ENCODE data around the gene VILL. TPM values are rescaled to one million over a fixed set of nuclear protein-coding genes. Genes with fewer than 3 reads are reported as not detected.
"Not testable (repeated sequence)": the region's sequence is repeated elsewhere in the genome, so short reads cannot be mapped to it uniquely, and the experiment has no call there.

Gene VILL
- total RNA-seq, 2 experiments from 2014 or later = 11.4 to 11.7 TPM

GRCh38 chr3:38031022-38031994 lies 40.7 kb downstream of the VILL start:
- TF ChIP-seq, protein P1, sequence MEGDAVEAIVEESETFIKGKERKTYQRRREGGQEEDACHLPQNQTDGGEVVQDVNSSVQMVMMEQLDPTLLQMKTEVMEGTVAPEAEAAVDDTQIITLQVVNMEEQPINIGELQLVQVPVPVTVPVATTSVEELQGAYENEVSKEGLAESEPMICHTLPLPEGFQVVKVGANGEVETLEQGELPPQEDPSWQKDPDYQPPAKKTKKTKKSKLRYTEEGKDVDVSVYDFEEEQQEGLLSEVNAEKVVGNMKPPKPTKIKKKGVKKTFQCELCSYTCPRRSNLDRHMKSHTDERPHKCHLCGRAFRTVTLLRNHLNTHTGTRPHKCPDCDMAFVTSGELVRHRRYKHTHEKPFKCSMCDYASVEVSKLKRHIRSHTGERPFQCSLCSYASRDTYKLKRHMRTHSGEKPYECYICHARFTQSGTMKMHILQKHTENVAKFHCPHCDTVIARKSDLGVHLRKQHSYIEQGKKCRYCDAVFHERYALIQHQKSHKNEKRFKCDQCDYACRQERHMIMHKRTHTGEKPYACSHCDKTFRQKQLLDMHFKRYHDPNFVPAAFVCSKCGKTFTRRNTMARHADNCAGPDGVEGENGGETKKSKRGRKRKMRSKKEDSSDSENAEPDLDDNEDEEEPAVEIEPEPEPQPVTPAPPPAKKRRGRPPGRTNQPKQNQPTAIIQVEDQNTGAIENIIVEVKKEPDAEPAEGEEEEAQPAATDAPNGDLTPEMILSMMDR (IDR thresholded peaks at IDR 0.05) = no peak
- no peak overlapping the region for H3K27ac Mint-ChIP-seq
- peaks cover 14% of the 10 kb centered on the region for H3K4me1 Mint-ChIP-seq (ENCODE audit: low read depth)
- DNase-seq = peak; percentile 49
- no peak overlapping the region for H3K4me3 Mint-ChIP-seq
- ChIA-PET POLR2A (interaction anchor here (1.2 kb wide), 1 partner anchor 9 kb away, joined by 3 read pairs; no protein-coding TSS in a partner anchor), CTCF (interaction anchor here (0.7 to 1.0 kb wide), 4 partner anchors 8 to 34 kb away, joined by 3 to 5 read pairs (median 4); partner anchors contain the start of gene DLEC1)
- H3K27me3 Mint-ChIP-seq = peaks cover 20% of the 10 kb centered on the region
- peak; percentile 69 for ATAC-seq
- intact Hi-C loops (cut with micrococcal nuclease) = no loop called here
- no peaks in the 10 kb centered on the region for H3K36me3 Mint-ChIP-seq (ENCODE audit: low read depth)
- no peaks in the 10 kb centered on the region for H3K9me3 Mint-ChIP-seq

GRCh38 chr3:38032328-38032865 lies 41.8 kb downstream of the VILL start:
- H3K27me3 Mint-ChIP-seq = peaks cover 20% of the 10 kb centered on the region
- TF ChIP-seq, protein P1 (IDR thresholded peaks at IDR 0.05) = no peak
- no peaks in the 10 kb centered on the region for H3K36me3 Mint-ChIP-seq (ENCODE audit: low read depth)
- DNase-seq (no peak), ATAC-seq (no peak)
- no peaks in the 10 kb centered on the region for H3K9me3 Mint-ChIP-seq
- H3K27ac Mint-ChIP-seq = no peak overlapping the region
- ChIA-PET CTCF (interaction anchor here (0.7 to 1.0 kb wide), 2 partner anchors 28 to 35 kb away, joined by 3 to 5 read pairs; no protein-coding TSS in a partner anchor), POLR2A (interaction anchor here (1.2 kb wide), 1 partner anchor 10 kb away, joined by 3 read pairs; no protein-coding TSS in a partner anchor)
- peaks cover 14% of the 10 kb centered on the region for H3K4me1 Mint-ChIP-seq (ENCODE audit: low read depth)
- intact Hi-C loops (cut with micrococcal nuclease) = no loop called here
- no peak overlapping the region for H3K4me3 Mint-ChIP-seq

DNA sequence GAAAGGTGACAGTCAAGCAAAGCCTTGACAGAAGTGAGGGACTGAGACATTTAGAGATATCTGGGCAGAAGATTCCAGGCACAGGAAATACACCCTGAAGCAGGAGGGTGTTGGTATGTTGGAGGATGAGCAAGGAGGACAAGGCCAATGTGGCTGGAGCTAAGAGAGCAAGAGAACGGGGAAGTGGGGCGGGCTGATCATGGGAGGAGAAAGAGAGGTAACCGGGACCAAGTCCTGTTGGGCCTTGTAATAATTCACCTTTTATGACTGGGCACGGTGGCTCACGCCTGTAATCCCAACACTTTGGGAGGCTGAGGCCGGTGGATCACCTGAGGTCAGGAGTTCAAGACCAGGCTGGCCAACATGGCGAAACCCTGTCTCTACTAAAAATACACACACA lies 43.0 kb downstream of the VILL start:
- ATAC-seq; H3K27ac Mint-ChIP-seq; intact Hi-C loops (cut with micrococcal nuclease); H3K9me3 Mint-ChIP-seq; H3K4me3 Mint-ChIP-seq; CTCF ChIA-PET; H3K36me3 Mint-ChIP-seq (ENCODE audit: low read depth); DNase-seq: not testable (repeated sequence)
- peaks cover 16% of the 10 kb centered on the region for H3K27me3 Mint-ChIP-seq
- POLR2A ChIA-PET = interaction anchor here (0.6 kb wide), 1 partner anchor 1167 kb away, joined by 3 read pairs; no protein-coding TSS in a partner anchor
- H3K4me1 Mint-ChIP-seq (ENCODE audit: low read depth) = peaks cover 18% of the 10 kb centered on the region

GRCh38 chr3:38034335-38034734 lies 43.7 kb downstream of the VILL start:
- DNase-seq; H3K4me3 Mint-ChIP-seq; H3K9me3 Mint-ChIP-seq; ATAC-seq; intact Hi-C loops (cut with micrococcal nuclease); H3K27ac Mint-ChIP-seq; H3K36me3 Mint-ChIP-seq (ENCODE audit: low read depth); POLR2A ChIA-PET: not testable (repeated sequence)
- Mint-ChIP-seq H3K27me3 (peaks cover 16% of the 10 kb centered on the region), H3K4me1 (ENCODE audit: low read depth) (peaks cover 25% of the 10 kb centered on the region)
- CTCF ChIA-PET = interaction anchor here (1.8 kb wide), 1 partner anchor 38 kb away, joined by 4 read pairs; no protein-coding TSS in a partner anchor

DNA sequence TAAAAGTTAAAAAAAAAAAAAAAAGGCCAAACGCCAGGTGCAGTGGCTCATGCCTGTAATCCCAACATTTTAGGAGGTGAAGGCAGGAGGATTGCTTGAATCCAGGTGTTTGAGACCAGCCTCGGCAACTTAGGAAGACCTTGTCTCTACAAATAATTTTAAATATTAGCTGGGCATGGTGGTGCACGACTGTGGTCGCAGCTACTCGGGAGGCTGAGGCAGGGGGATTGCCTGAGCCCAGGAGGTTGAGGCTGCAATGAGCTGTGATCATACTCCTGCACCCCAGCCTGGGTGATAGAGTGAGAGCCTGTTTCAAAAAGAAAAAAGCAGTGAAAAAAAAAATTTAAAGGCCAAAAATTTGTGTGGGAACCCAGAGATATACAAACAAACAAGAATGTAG lies 45.7 kb downstream of the VILL start:
- CTCF ChIA-PET = no interaction called here
- H3K27ac Mint-ChIP-seq = no peak overlapping the region
- intact Hi-C loops (cut with micrococcal nuclease) = no loop called here

More for the DNA sequence above, 45.7 kb downstream of the VILL start:
- DNase-seq (no peak), ATAC-seq (no peak)
- TF ChIP-seq, protein P1 (IDR thresholded peaks at IDR 0.05) = no peak
- Mint-ChIP-seq H3K4me3 (no peak overlapping the region), H3K4me1 (ENCODE audit: low read depth) (peaks cover 31% of the 10 kb centered on the region), H3K36me3 (ENCODE audit: low read depth) (peaks cover 7% of the 10 kb centered on the region), H3K9me3 (peaks cover 9% of the 10 kb centered on the region), H3K27me3 (peaks cover 15% of the 10 kb centered on the region)
- POLR2A ChIA-PET = no interaction called here
